HEK293T (cell line): Measurements from ENCODE around the gene FCRL2.

Experiments used
- CTCF ChIA-PET: fragments of 350-600 bp; formaldehyde crosslinking; extraction: SDS; loops from one replicate; lab custom pipeline; 2021; ENCODE audit warnings: antibody characterized with exemption, inconsistent platforms; lab: Yijun Ruan, JAX
- POLR2A ChIA-PET: fragments of 350-600 bp; formaldehyde crosslinking; extraction: SDS; loops from one replicate; lab custom pipeline; 2020; ENCODE audit warnings: antibody characterized with exemption, inconsistent platforms; lab: Yijun Ruan, JAX
- DNase-seq: peaks from one replicate; pipeline ENCODE4 v3.0.0; 2012; ENCODE audit warnings: mixed read lengths; ENCODE audit errors: extremely low spot score
- ARNT ChIP-seq: fragments of 450-650 bp; IDR thresholded peaks from 2 replicates; pipeline ENCODE4 v1.6.1; 2017; ENCODE audit warnings: mild to moderate bottlenecking
- BHLHE40 ChIP-seq: fragments of 450-650 bp; IDR thresholded peaks from 2 replicates; pipeline ENCODE4 v1.6.1; 2016; ENCODE audit warnings: mild to moderate bottlenecking, moderate library complexity, borderline replicate concordance
- CTBP1 ChIP-seq: fragments of 450-650 bp; IDR thresholded peaks from 2 replicates; pipeline ENCODE4 v1.6.1; 2016; ENCODE audit warnings: borderline replicate concordance
- ELF4 ChIP-seq: fragments of 450-650 bp; IDR thresholded peaks from 2 replicates; pipeline ENCODE4 v1.6.1; 2017; ENCODE audit warnings: antibody characterized with exemption
- FOXA1 ChIP-seq: fragments of 450-650 bp; IDR thresholded peaks from 2 replicates; pipeline ENCODE4 v1.6.1; 2016; ENCODE audit warnings: mild to moderate bottlenecking
- FOXK2 ChIP-seq: fragments of 450-650 bp; IDR thresholded peaks from 2 replicates; pipeline ENCODE4 v1.6.1; 2016; ENCODE audit warnings: mild to moderate bottlenecking
- FOXM1 ChIP-seq: fragments of 450-650 bp; IDR thresholded peaks from 2 replicates; pipeline ENCODE4 v1.6.1; 2017; ENCODE audit warnings: mild to moderate bottlenecking, borderline replicate concordance
- HDGF ChIP-seq: fragments of 450-650 bp; IDR thresholded peaks from 2 replicates; pipeline ENCODE4 v1.6.1; 2017; ENCODE audit warnings: antibody characterized with exemption, borderline replicate concordance
- L3MBTL2 ChIP-seq: fragments of 450-650 bp; conservative IDR thresholded peaks from 2 replicates; pipeline ENCODE4 v1.6.1; 2016; ENCODE audit warnings: mild to moderate bottlenecking
- LEF1 ChIP-seq: fragments of 450-650 bp; IDR thresholded peaks from 2 replicates; pipeline ENCODE4 v1.6.1; 2017; ENCODE audit warnings: mild to moderate bottlenecking, borderline replicate concordance
- NFRKB ChIP-seq: fragments of 450-650 bp; IDR thresholded peaks from 2 replicates; pipeline ENCODE4 v1.6.1; 2016; ENCODE audit warnings: mild to moderate bottlenecking, moderate library complexity
- SP1 ChIP-seq: fragments of 450-650 bp; IDR thresholded peaks from 2 replicates; pipeline ENCODE4 v1.6.1; 2017
- SUZ12 ChIP-seq: fragments of 450-650 bp; IDR thresholded peaks from 2 replicates; pipeline ENCODE4 v1.6.1; 2016; ENCODE audit warnings: mild to moderate bottlenecking
- TARDBP ChIP-seq: fragments of 450-650 bp; IDR thresholded peaks from 2 replicates; pipeline ENCODE4 v1.6.1; 2016
- ZNF384 ChIP-seq: fragments of 450-650 bp; IDR thresholded peaks from 2 replicates; pipeline ENCODE4 v1.6.1; 2016
- TF ChIP-seq, protein P1 (sequence below): fragments of 450-650 bp; IDR thresholded peaks from 2 replicates; pipeline ENCODE4 v1.6.1; 2016

FCRL2 gene

GRCh38 chr1:157782931-157783330 is 6.0 kb upstream of the FCRL2 start:
- TF ChIP-seq ELF4 (no peak), BHLHE40 (no peak), FOXA1 (no peak), LEF1 (no peak), ARNT (no peak), HDGF (no peak), FOXM1 (no peak), ZNF384 (no peak), NFRKB (no peak), CTBP1 (no peak), L3MBTL2 (no peak), SP1 (no peak), TARDBP (no peak), SUZ12 (no peak)
- TF ChIP-seq, protein P1, sequence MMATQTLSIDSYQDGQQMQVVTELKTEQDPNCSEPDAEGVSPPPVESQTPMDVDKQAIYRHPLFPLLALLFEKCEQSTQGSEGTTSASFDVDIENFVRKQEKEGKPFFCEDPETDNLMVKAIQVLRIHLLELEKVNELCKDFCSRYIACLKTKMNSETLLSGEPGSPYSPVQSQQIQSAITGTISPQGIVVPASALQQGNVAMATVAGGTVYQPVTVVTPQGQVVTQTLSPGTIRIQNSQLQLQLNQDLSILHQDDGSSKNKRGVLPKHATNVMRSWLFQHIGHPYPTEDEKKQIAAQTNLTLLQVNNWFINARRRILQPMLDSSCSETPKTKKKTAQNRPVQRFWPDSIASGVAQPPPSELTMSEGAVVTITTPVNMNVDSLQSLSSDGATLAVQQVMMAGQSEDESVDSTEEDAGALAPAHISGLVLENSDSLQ, result no peak
- POLR2A ChIA-PET, result no interaction called here
- CTCF ChIA-PET, result no interaction called here
- no peak for DNase-seq

DNA sequence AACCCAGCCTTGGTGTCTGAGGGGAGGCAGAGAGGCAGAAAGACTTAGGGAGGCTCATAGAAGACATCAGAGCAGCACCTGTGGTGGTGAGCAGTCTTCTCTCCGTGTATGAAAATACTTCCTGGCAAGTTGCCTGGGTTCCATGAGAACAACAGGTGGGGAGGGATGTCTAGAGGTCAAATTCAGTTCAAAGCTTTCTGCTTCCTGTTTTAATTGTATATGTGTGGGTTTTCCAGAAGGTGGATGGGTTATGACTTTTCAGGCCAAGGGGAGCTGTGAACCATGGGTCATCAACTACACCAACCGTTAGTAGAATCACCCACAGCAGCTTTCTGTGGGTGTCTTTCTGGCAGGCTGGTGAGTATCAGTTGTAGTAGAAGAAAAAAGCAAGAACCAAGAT is 4.1 kb upstream of the FCRL2 start:
- POLR2A ChIA-PET, result no interaction called here
- TF ChIP-seq TARDBP (no peak), ZNF384 (no peak), L3MBTL2 (no peak), LEF1 (no peak), FOXM1 (no peak), FOXK2 (no peak), ELF4 (no peak), SP1 (no peak), HDGF (no peak), FOXA1 (no peak)
- TF ChIP-seq, protein P1, result no peak
- no peak for DNase-seq
- CTCF ChIA-PET, result no interaction called here

DNA sequence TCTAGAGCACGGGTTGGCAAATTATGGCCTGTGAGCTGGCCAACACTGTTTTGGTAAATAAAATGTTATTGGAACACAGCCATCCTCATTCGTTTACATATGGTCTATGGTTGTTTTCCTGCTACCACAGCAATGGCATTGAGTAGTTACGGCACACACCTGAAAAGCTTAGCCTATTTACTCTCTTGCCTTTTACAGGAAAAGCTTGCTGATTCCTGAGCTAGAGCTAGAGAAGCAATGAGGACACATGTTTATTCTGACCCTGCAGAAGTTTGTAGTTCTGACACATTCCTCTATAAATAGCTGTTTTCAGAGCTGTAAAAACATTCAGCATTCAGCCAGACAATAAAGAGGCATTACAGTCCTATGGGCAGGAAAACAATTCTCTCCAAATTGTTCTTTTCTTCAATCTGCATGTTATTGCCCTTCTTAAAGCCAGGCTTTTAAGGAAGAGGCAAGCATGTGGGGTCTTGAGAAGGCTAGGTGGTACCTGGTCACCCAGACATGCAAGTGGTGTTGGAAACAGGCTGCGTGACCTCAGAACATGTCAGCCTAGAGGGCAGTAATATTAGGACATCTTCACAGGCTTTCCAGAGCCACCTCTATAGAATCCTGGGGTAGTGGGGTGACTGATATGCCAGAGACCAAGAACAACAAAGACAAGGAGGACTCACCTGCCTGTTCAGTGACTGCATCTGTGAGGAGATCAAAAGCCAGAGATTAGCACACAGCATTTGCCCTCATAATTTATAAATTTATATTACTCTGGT is 1.6 kb downstream of the FCRL2 start:
- TF ChIP-seq FOXA1 (no peak), L3MBTL2 (no peak), ELF4 (no peak), SP1 (no peak), ZNF384 (no peak), NFRKB (no peak), FOXM1 (no peak), TARDBP (no peak)
- TF ChIP-seq, protein P1, result no peak
- ChIA-PET CTCF (no interaction called here), POLR2A (no interaction called here)
- no peak for DNase-seq

- ChIA-PET POLR2A (no interaction called here), CTCF (no interaction called here)
- DNase-seq, result no peak
- no peak for TF ChIP-seq ELF4
- no peak for TF ChIP-seq L3MBTL2
- TF ChIP-seq FOXK2, result no peak
- TF ChIP-seq FOXM1, result no peak
These were observed 2.5 kb downstream of the FCRL2 start for GRCh38 chr1:157774412-157774811.

DNA sequence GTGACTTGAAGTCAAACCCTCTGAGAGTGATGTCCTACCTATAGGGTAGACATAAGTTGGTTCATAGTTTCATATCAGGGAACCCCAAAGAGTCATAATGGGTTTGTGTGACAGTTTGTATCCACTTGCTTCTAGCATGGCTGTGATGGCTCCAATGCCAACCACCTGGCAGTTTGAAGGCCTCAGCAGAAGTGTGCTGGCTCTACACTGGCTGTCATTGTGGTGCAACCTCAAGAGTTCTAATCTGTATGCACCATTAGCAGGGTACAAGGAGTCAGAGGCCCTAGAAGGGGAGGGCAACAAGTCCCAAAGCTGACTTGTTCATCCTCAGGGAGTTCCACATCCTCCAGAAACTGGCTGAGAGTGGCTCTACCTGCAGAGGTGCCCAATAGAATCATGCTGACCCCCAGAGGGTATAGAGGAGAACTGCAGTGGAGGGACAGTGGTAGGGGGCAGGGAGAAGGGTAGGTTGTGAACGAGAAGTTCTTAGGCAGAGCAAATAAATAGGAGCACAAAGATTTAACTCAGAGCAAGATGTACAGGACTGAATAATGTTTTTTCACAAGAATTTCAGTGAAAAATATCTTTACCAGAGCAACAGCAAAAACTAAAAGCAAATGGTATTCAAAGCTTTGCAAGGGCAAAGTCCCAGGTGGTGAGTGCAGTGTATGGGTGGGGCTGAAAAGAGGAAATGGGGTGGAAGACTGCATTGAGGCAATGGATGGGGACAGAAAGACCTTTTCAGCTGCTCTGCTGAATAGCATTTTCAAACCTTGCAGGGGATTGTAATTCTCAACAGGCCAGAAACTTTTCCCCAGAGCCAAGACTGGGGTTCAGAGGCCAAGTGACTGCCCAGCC is 3.2 kb downstream of the FCRL2 start:
- no peak for TF ChIP-seq HDGF
- TF ChIP-seq FOXK2, result no peak
- TF ChIP-seq CTBP1, result no peak
- TF ChIP-seq, protein P1, result no peak
- no peak for TF ChIP-seq LEF1
- no peak for TF ChIP-seq ARNT
- no peak for TF ChIP-seq BHLHE40
- TF ChIP-seq L3MBTL2, result no peak
- no peak for TF ChIP-seq ELF4
- TF ChIP-seq FOXA1, result no peak
- TF ChIP-seq NFRKB, result no peak
- TF ChIP-seq TARDBP, result no peak
- TF ChIP-seq SP1, result no peak
- TF ChIP-seq ZNF384, result no peak
- TF ChIP-seq FOXM1, result no peak
- no peak for TF ChIP-seq SUZ12
- peak; percentile 34 for DNase-seq
- ChIA-PET CTCF (interaction anchor here (0.9 kb wide), 1 partner anchor 194 kb away, joined by 3 read pairs; no protein-coding TSS in a partner anchor), POLR2A (no interaction called here)
